GM21723 (cell line): ENCODE results near the gene SLC35B3.
"Not testable (repeated sequence)": the region's sequence is repeated elsewhere in the genome, so short reads cannot be mapped to it uniquely, and the experiment has no call there.

Source experiments
- ATAC-seq: cut with Tn5 transposase; IDR thresholded peaks from one replicate; pipeline ENCODE4 v1.9.1; 2021; ENCODE audit warnings: mild to moderate bottlenecking, moderate library complexity; ENCODE audit not compliant: unreplicated experiment

SLC35B3 gene

DNA sequence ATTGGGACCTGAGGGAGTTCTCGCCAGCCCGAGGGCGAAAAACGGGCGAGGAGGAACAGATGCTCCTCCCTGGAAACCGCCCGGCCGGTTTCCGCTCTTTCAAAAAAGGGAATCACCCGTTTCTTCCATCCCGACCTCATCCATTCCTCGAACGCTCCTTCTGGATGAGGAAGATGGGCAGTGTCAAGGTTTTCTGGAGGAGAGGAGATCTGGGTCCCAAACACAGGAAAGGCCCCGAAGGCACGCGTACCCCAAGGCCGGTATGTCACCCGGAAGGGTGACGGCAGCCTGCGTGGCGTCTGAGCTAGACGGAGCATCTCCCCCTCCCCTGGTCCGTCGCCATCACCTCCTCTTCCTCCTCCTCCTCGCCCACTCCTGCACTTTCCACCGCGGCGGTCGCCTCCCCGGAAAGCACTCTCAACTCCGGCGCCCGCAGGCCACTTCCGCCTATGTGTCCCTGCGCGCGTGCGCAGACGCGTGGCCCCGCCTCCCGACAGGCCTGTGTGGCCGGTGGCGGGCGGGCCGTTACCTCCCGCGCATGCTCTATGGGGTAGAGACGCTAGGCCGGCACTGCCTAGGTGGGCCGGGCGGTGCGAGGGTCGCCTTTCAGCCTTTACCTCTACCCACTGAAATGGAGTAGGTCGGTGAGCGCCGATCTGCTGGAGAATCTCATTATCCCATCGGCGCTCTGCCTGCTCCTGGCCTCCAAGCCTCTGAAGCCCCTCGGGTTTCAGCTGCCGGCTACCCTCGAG, at the start of gene SLC35B3:
Gene SLC35B3, minus strand, starts transcription at position 453 of the 752 bp plus-strand sequence.
- ATAC-seq: peak; percentile 98

- no peak for ATAC-seq
These were observed 48.3 kb upstream of the SLC35B3 start for GRCh38 chr6:8483650-8484049.

DNA sequence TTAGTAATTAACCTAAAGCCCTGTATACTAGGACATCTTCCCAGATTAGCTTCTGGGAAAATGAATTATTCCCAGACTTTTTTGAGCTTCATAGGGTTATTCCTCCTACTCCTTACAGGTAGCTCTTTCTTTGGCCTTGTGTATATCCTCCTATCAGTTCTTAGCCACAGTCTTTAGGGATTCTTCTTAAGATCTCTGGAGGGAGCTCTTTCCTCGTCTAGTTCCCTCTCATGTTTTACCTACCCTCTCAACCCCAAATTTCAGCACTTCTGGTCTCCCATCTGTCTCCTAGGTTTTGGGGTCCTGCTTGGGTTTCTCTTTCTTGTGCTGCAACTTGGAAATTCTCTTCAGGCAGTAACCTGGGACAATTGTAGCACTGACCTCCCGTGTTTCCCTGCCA, 46.4 kb upstream of the SLC35B3 start:
- ATAC-seq: no peak

DNA sequence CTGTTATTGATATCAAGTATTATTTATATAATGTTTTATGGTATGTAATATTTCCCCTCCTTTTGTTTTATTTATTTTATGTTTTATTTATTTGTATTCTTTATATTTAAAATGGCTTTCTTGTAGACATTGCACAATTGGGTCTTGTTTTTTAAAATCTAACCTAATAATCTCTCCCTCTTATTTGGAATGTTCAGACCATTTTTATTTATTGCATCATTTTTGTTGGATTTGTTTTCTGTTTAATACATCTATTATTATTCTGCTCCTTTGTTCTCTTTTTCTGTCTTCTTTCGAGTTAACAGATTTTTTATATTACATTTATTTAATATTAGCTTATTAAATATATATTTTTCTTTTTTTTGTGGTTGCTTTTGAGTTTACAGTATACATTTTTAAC, 43.1 kb upstream of the SLC35B3 start:
- no peak for ATAC-seq

- ATAC-seq: no peak
These were observed 41.3 kb upstream of the SLC35B3 start for GRCh38 chr6:8476656-8477055.

DNA sequence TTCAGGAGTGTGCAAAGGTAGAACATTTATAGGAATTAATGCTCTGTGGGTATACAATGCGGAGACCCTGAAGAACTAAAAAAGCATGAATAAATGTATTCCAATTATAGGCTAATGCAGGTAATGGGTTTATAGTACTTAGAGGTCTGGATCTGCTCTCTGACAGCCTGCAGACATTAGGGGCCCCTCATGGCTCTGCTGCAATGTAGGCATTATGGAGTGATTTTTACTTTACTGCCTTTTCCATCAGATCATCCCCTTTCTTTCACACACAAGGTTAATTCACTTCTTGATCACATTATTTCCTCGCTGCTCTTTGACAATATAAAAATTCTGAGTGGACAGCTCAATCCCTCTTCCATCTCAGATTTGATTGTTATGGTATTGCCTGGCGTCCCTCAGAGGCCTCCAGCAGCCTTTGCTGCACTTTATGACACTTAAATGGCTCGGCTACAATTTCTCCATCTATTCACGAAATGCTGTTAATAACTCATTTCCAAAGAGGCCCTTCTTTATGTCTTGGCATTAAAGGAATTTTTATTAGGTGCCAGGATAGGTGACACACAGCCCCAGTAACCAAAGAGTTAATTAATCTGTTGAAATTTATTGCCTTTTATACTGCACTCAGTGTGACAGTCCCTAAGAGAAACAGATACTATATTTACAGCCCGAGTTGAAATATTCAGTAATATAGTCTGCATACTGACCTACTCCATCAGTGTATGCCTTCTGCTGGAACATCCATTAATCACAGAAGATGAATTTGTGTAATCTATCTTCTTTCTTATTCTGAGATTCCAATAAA, 33.4 kb upstream of the SLC35B3 start:
- no peak for ATAC-seq

DNA sequence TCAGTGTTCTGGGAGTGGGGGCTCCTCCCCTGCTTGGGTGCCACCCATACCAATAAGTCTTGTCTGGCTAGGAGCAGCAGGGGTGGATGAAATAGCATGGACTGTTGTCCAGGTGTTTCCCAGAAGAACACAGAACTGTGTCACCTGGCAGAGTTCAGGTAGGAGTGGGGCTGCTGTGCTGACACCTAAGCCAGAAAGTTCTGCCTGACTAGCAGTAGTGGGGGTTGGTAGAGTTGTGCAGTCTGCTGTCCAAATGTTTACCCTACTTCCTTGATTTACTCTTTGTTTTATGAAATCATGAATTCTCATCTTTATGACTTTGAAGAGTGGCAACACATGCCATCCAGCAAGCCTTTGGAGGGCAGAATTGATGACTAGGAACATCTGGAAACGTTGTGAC, 27.3 kb upstream of the SLC35B3 start:
- no peak for ATAC-seq

DNA sequence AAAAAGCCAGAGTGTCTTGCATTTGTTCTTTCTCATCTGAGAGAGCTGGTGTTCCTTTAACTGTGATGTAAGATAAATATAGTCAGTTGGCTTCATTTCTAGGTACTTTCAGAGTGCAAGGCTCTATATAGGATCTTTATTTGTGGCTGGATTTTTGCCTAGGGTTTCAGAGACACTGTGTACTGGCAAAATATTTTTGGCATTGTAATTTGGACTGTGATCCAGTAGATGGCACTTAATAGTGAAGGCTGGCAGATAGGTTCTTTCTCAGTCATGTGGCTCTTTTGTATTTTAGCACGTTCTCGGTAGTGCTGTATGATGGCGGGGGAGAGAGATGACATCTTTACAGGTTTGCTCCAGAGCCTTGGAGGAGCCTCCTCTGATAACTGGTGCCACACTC, 26.8 kb upstream of the SLC35B3 start:
- ATAC-seq: no peak

DNA sequence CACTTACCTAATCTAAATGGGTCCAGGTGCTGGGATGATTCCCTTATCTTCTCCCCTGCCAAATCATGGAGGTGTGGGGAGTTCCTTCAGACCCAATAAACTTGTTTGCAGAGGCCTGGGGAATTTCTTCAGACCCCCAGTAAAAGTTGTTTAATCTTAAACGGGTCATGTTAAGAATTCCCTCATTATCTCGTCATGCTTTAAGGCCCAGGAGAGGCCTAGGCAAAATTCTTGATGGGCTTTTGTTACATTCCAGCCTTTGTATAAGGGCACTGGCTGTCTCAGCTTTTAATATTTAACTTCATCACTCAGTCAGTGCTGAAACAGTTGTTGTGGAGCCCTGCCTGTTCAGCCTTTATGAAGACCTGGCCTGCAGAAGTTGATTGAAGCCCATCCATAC, 11.0 kb upstream of the SLC35B3 start:
- no peak for ATAC-seq

DNA sequence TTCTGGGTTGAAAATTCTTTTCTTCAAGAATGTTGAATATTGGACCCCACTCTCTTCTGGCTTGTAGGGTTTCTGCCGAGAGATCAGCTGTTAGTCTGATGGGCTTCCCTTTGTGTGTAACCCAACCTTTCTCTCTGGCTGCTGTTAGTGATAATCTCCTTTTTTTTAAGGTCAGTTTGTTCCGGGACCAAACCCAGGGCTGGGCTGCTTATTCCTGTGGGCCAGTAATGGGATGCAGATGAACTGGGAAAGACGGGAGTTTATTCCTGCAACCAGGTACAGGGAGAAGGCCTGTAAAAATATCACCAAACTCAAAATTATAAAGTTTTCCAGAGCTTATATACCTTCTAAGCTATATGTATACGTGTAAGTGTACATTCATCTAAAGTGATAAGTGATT, 10.6 kb upstream of the SLC35B3 start:
- not testable (repeated sequence) for ATAC-seq

DNA sequence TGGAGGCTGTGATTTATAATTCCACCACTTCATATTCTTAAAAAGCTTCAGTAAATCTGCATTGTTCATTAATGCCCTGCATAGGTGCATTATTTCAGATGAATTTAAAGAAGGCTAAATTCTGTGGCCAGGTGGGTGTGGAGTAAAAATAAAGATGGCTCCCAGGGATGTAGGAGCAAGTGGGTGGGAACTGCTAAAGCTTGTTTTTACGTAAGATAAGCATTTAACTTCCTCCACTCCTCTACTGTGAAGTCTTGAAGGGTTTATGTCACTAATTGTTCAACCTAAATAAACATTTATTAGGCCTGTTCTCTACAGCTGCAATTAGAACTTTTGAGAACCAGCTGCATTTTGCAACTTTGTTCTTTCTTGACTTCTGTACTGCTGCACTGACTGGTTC, 6.8 kb upstream of the SLC35B3 start:
- no peak for ATAC-seq

GRCh38 chr6:8441452-8441851, 6.1 kb upstream of the SLC35B3 start:
- no peak for ATAC-seq

DNA sequence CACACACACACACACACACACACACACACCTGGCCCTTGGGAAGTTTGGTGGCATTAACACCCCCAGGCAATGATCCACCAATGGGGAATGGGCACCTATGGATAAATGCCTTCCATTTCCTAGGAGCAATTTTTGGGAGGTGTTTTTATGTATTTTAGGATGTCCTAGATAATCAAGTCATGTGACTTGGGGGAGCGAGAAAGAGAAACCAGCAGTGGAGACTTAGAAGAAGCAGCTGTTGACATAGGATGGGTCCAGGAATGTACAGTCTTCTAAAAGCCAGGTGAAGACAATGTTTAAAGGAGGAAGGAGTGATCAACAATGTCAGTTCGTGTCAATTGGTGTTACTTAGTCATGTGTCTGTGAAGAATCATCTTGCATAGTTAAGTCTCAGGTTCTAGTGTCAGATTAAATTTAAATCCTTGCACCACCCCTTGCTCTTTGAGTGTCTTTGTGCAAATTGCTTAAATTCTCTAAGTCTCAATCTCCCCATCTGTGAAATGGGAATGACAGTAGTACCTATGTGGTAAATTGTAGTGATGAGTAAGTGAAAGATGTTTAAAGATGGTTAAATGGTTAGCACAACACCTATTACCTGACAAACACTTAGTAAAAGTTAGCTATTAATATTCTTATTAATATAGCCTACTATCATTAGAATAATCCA, 4.4 kb upstream of the SLC35B3 start:
- ATAC-seq: no peak

- no peak for ATAC-seq
These were observed 2.5 kb upstream of the SLC35B3 start for GRCh38 chr6:8437813-8438212.

- ATAC-seq: no peak
These were observed 1.6 kb upstream of the SLC35B3 start for GRCh38 chr6:8436966-8437365.

DNA sequence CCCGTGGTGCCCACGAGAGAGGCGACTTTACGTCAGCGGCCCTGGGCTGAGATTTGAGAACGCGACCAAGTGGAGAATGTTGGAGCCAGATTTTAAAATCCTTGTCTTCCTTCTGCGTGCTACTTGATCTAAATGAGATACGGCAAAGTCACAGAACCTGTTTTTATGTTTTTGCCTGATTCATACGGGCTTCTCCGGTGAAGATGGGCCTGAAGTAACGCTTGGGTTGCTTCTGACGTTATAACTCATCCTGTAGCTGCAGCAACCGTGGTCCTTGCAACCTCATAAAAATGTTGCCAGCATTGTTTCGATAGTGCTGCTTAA, 462 bp upstream of the SLC35B3 start:
- ATAC-seq: no peak

DNA sequence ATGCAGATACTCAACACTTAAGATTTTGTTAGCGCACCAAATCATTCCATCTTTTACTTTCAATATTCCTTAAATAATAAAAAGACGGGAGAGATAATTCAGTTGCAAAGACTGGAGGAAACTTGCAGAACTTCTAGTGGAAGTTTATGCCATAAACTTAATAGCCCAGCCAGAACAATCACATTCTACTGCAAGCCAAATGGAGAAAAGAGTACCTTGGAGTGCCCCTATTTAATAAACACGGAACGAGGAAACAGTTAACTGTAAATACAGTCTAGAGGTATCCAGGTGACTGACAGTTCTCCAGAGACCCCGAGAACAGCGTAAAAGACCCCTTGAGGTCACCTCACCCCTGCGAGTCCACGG, 635 bp downstream of the SLC35B3 start:
- peak; percentile 31 for ATAC-seq

GRCh38 chr6:8432614-8433013, 2.7 kb downstream of the SLC35B3 start:
- no peak for ATAC-seq

DNA sequence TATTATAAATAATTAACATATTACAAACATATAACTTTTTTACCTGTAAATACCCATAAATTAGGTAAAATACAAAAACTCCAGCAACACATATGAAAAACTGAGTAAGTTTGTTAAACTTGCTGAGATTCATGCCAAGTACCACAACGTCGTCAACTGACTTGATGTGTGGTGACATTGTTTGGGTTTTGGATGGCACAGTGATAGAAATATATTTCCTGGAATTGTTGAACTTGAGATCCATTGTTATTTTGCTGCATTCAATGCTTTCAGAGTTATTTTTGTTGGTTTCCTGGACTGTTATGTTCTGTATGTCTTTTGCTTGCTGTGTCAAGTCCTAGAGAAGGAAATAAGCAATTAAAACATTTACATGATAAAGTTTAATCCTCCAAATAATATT, 5.5 kb downstream of the SLC35B3 start:
- ATAC-seq: no peak

- ATAC-seq: not testable (repeated sequence)
These were observed 8.8 kb downstream of the SLC35B3 start for GRCh38 chr6:8426544-8426943.

DNA sequence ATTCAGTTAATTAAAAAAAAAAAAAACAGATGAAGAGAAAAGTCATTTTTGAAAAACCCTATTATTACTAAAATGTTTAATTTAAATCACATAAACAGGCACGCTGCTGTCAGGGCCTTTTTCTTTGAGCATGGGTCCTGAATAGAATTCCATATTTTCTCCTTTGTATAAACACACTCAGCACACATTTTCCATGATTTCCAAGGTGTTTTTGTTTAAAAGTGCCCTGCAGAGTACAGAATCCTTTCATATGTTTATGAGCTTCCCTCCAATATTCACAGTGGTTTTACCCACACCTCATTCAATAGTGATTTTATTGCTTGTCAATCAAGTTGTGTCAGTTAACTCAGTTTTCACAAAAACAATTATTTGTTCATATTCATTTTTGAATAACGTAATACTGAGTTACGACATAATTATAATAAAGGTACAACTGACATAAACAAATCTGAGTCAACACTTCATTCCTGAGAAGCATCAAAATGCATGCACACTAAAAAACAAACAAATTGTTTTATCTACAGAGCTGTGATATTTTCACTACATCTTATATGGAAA, 15.2 kb downstream of the SLC35B3 start:
- no peak for ATAC-seq

DNA sequence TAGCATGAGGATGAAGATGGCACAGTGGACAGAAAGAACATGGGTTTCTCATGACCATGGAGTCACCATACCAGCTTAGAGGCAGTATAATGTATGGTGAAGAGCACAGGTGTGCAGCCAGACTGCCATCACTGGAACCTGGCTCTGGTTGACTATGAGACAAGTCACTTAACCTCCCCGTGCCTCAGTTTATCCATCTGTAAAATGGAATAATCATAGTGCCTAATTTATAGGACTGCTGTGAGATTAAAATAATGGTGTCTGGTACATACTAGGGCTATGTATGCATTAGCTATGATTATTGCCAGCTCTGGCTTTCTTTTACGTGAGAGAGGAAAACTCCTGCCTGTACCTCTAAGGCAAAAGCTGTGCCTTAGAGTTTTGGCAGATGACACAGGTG, 19.4 kb downstream of the SLC35B3 start:
- ATAC-seq: no peak
